ENCODE results near the gene SCNN1B.
"Not testable (repeated sequence)": the region's sequence is repeated elsewhere in the genome, so short reads cannot be mapped to it uniquely, and the experiment has no call there.

Gene SCNN1B

GRCh38 chr16:23288726-23289512 lies 13.2 kb upstream of the SCNN1B start:
- no peak for DNase-seq

- DNase-seq, result no peak
These were observed 11.7 kb upstream of the SCNN1B start for GRCh38 chr16:23290189-23291062.

GRCh38 chr16:23293016-23293415 lies 9.1 kb upstream of the SCNN1B start:
- no peak for DNase-seq

GRCh38 chr16:23294260-23294659 lies 7.8 kb upstream of the SCNN1B start:
- DNase-seq, result no peak

GRCh38 chr16:23296994-23297393 lies 5.1 kb upstream of the SCNN1B start:
- DNase-seq, result no peak

GRCh38 chr16:23298290-23298915 lies 3.7 kb upstream of the SCNN1B start:
- no peak for DNase-seq

- not testable (repeated sequence) for DNase-seq
These were observed 2.3 kb upstream of the SCNN1B start for GRCh38 chr16:23299815-23300214.

- DNase-seq, result no peak
These were observed 654 bp upstream of the SCNN1B start for GRCh38 chr16:23301251-23302044.

GRCh38 chr16:23303685-23304084 lies 1.6 kb downstream of the SCNN1B start:
- no peak for DNase-seq

GRCh38 chr16:23304620-23305019 lies 2.5 kb downstream of the SCNN1B start:
- DNase-seq, result no peak

GRCh38 chr16:23306199-23307100 lies 4.3 kb downstream of the SCNN1B start:
- no peak for DNase-seq

- no peak for DNase-seq
These were observed 8.1 kb downstream of the SCNN1B start for GRCh38 chr16:23310217-23310616.

GRCh38 chr16:23310744-23311143 lies 8.6 kb downstream of the SCNN1B start:
- DNase-seq, result no peak

- no peak for DNase-seq
These were observed 14.1 kb downstream of the SCNN1B start for GRCh38 chr16:23316232-23316631.

- no peak for DNase-seq
These were observed 14.6 kb downstream of the SCNN1B start for GRCh38 chr16:23316634-23317265.

GRCh38 chr16:23317266-23317661 lies 15.2 kb downstream of the SCNN1B start:
- DNase-seq, result no peak

GRCh38 chr16:23317751-23318150 lies 15.6 kb downstream of the SCNN1B start:
- DNase-seq, result no peak

GRCh38 chr16:23318639-23319038 lies 16.5 kb downstream of the SCNN1B start:
- DNase-seq, result no peak

GRCh38 chr16:23319861-23320615 lies 17.9 kb downstream of the SCNN1B start:
- DNase-seq, result no peak

GRCh38 chr16:23320693-23321092 lies 18.6 kb downstream of the SCNN1B start:
- DNase-seq, result no peak

Measured in NCI-H226 (cell line).